GM13976 (cell line): ENCODE measurements around the gene MSI2.
A peak's percentile ranks its signal among the peaks of the same experiment; 100 is the strongest.

Experiments
- DNase-seq: peaks from one replicate; pipeline ENCODE4 v3.0.0; 2012; ENCODE audit warnings: low spot score
- CTCF ChIP-seq: IDR thresholded peaks from 2 replicates; pipeline ENCODE4 v1.5.1; 2012; ENCODE audit warnings: borderline replicate concordance, mild to moderate bottlenecking; ENCODE audit not compliant: insufficient read depth; ENCODE audit errors: extremely low read depth, missing control alignments, control extremely low read depth
- in situ Hi-C: fragments of 300-500 bp; cut with MboI; formaldehyde crosslinking; loops from one replicate; pipeline ENCODE4 v1.12.0; 2022; ENCODE audit warnings: low sequenced_read_pairs, mixed read lengths, inconsistent platforms; ENCODE audit not compliant: unreplicated experiment

MSI2 gene

GRCh38 chr17:57422574-57423164, 166.3 kb downstream of the MSI2 start:
- DNase-seq: peak; percentile 50
- in situ Hi-C loops: no loop called here
- TF ChIP-seq CTCF: no peak

GRCh38 chr17:57423541-57423940, 167.2 kb downstream of the MSI2 start:
- TF ChIP-seq CTCF: no peak
- DNase-seq: no peak
- in situ Hi-C loops: no loop called here

GRCh38 chr17:57424273-57424672, 167.9 kb downstream of the MSI2 start:
- in situ Hi-C loops: no loop called here
- TF ChIP-seq CTCF: no peak
- no peak for DNase-seq

- TF ChIP-seq CTCF: no peak
- in situ Hi-C loops: no loop called here
- no peak for DNase-seq
Observed at GRCh38 chr17:57424777-57425188, 168.5 kb downstream of the MSI2 start.

- no peak for DNase-seq
- TF ChIP-seq CTCF: no peak
- in situ Hi-C loops: no loop called here
Observed at GRCh38 chr17:57425431-57425830, 169.1 kb downstream of the MSI2 start.

GRCh38 chr17:57425903-57426880, 169.9 kb downstream of the MSI2 start:
- in situ Hi-C loops: no loop called here
- no peak for DNase-seq
- no peak for TF ChIP-seq CTCF
